ENCODE results near the gene GRB10.

Gene GRB10

DNA sequence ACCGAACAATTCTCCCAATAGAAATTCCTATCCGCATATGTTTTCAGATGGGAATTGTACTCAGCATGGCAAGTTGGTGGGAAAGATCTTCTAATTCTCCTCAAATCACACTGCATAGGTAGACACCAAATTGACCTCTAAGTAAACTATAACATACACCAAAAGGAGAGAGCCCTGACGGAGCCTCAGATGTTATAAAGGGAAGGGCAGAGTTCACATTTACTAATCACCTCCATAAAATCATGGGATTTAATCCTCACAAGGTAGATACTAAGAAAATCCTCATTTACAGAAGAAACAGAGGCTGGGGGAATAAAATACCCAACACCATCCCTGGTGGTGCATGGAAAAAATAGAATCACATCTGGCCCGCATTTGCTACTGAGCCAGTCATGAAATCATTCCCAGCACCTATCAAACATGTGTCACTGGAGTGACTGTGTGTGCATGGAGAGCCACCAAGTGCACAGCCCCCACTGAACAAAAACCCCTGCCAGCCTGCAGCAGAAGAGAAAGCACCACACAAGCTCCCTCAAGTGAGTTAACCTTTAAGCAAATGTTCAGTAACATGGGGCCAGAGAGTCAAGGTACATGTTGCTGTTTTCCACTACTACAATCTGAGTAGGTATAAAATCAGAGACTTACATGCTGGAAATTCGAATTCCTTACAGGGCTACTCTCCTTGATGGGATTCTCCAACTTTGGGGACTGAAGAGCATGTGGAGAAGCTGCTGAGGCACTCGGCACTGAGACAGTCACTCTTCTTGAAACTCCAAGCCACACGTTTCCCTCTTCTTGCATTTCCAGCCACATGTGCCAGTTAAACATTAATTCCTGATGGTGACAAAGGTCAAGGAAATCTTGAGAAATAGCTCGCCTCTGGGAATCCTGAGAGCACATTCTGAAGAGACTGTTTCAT lies 217.8 kb downstream of the GRB10 start, which contains the start of gene DDC:
Gene DDC, minus strand, starts transcription at position 766 of the 919 bp plus-strand sequence. CDS start 21,320 bp downstream, outside the sequence.
- in situ Hi-C loops (cut with MboI; ENCODE audit: low sequenced_read_pairs, unreplicated experiment), result no loop called here
- TF ChIP-seq, protein P1, sequence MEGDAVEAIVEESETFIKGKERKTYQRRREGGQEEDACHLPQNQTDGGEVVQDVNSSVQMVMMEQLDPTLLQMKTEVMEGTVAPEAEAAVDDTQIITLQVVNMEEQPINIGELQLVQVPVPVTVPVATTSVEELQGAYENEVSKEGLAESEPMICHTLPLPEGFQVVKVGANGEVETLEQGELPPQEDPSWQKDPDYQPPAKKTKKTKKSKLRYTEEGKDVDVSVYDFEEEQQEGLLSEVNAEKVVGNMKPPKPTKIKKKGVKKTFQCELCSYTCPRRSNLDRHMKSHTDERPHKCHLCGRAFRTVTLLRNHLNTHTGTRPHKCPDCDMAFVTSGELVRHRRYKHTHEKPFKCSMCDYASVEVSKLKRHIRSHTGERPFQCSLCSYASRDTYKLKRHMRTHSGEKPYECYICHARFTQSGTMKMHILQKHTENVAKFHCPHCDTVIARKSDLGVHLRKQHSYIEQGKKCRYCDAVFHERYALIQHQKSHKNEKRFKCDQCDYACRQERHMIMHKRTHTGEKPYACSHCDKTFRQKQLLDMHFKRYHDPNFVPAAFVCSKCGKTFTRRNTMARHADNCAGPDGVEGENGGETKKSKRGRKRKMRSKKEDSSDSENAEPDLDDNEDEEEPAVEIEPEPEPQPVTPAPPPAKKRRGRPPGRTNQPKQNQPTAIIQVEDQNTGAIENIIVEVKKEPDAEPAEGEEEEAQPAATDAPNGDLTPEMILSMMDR (IDR thresholded peaks at IDR 0.05; ENCODE audit: borderline replicate concordance, control extremely low read depth, extremely low read depth, insufficient read depth, missing control alignments), result no peak
- DNase-seq (ENCODE audit: low spot score), result no peak

DNA sequence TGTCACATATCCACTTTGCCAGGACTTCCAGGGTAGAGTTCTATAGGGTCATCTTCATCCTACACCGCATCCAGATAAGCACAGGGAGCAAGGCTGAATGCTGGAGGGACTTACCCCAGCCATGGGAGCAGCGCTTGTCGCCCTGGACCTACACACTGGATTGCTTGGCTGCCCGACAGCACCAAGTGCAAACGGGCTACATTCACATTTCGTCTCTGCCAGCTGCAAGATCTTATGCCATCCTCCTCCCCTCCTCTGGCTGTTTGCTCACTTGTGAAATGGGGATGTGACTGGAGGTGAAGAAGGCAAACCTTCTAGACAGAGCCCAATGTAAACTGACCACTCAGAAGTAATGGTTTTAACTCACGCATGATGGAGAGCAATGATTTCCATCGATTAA lies 218.5 kb downstream of the GRB10 start:
- in situ Hi-C loops (cut with MboI; ENCODE audit: low sequenced_read_pairs, unreplicated experiment), result no loop called here

GRCh38 chr7:50562136-50562535 lies 220.6 kb downstream of the GRB10 start:
- in situ Hi-C loops (cut with MboI; ENCODE audit: low sequenced_read_pairs, unreplicated experiment), result no loop called here
- no peak for DNase-seq (ENCODE audit: low spot score)
- TF ChIP-seq, protein P1 (IDR thresholded peaks at IDR 0.05; ENCODE audit: borderline replicate concordance, control extremely low read depth, extremely low read depth, insufficient read depth, missing control alignments), result no peak

More for the DNA sequence above, 218.5 kb downstream of the GRB10 start:
- TF ChIP-seq, protein P1 (IDR thresholded peaks at IDR 0.05; ENCODE audit: borderline replicate concordance, control extremely low read depth, extremely low read depth, insufficient read depth, missing control alignments), result no peak
- DNase-seq (ENCODE audit: low spot score), result no peak

- in situ Hi-C loops (cut with MboI; ENCODE audit: low sequenced_read_pairs, unreplicated experiment), result no loop called here
- TF ChIP-seq, protein P1 (IDR thresholded peaks at IDR 0.05; ENCODE audit: borderline replicate concordance, control extremely low read depth, extremely low read depth, insufficient read depth, missing control alignments), result no peak
- no peak for DNase-seq (ENCODE audit: low spot score)
Observed at GRCh38 chr7:50560865-50561351, 221.8 kb downstream of the GRB10 start.

DNA sequence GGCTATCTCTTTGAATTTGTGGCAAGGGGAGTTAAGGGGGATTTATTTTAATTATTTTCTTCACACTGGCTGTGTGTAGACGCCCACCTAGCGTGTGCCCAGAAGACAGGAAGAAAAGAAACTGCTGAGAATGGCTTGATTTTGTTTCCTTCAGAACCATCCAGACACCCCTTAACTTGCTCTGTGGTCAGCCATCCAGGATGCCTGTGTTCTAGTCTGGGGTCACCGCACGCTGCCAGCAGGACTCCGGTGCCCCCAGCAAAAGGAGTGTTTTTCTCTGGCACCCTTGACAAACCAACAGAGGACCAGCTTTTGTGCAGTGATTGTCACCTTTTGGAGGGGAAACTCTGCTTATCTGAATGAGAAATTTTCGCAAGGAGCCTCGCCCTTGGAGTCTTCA lies 222.8 kb downstream of the GRB10 start:
- in situ Hi-C loops (cut with MboI; ENCODE audit: low sequenced_read_pairs, unreplicated experiment), result no loop called here
- no peak for DNase-seq (ENCODE audit: low spot score)

GRCh38 chr7:50558294-50559053 lies 224.2 kb downstream of the GRB10 start:
- in situ Hi-C loops (cut with MboI; ENCODE audit: low sequenced_read_pairs, unreplicated experiment), result no loop called here
- no peak for DNase-seq (ENCODE audit: low spot score)
- TF ChIP-seq, protein P1 (IDR thresholded peaks at IDR 0.05; ENCODE audit: borderline replicate concordance, control extremely low read depth, extremely low read depth, insufficient read depth, missing control alignments), result no peak

More for the DNA sequence above, 222.8 kb downstream of the GRB10 start:
- TF ChIP-seq, protein P1 (IDR thresholded peaks at IDR 0.05; ENCODE audit: borderline replicate concordance, control extremely low read depth, extremely low read depth, insufficient read depth, missing control alignments), result no peak
